Glutamatergic neuron (in vitro differentiated cells): ENCODE data around the gene KCNH3. TPM values are rescaled to one million over a fixed set of nuclear protein-coding genes. Genes with fewer than 3 reads are reported as not detected.
"Not testable (repeated sequence)": the region's sequence is repeated elsewhere in the genome, so short reads cannot be mapped to it uniquely, and the experiment has no call there.

Experiments
- DNase-seq: peaks from one replicate; pipeline ENCODE4 v3.0.0; 2022
- H3K27ac Mint-ChIP-seq: one replicate; pipeline ENCODE4 v1.8.0; 2020; ENCODE audit warnings: mild to moderate bottlenecking, mixed read lengths, inconsistent platforms; ENCODE audit not compliant: unreplicated experiment
- H3K27me3 Mint-ChIP-seq: one replicate; pipeline ENCODE4 v1.8.0; 2020; ENCODE audit warnings: mild to moderate bottlenecking, moderate library complexity, mixed read lengths, inconsistent platforms; ENCODE audit not compliant: unreplicated experiment
- H3K36me3 Mint-ChIP-seq: one replicate; pipeline ENCODE4 v1.8.0; 2020; ENCODE audit warnings: mild to moderate bottlenecking, mixed read lengths, inconsistent platforms; ENCODE audit not compliant: unreplicated experiment
- H3K4me1 Mint-ChIP-seq: one replicate; pipeline ENCODE4 v1.8.0; 2020; ENCODE audit warnings: mild to moderate bottlenecking, low read depth, mixed read lengths, inconsistent platforms; ENCODE audit not compliant: unreplicated experiment
- H3K4me3 Mint-ChIP-seq: one replicate; pipeline ENCODE4 v1.8.0; 2020; ENCODE audit warnings: mild to moderate bottlenecking, mixed read lengths, inconsistent platforms; ENCODE audit not compliant: unreplicated experiment
- H3K9me3 Mint-ChIP-seq: one replicate; pipeline ENCODE4 v1.8.0; 2020; ENCODE audit warnings: mild to moderate bottlenecking, moderate library complexity, mixed read lengths, inconsistent platforms; ENCODE audit not compliant: unreplicated experiment
- total RNA-seq: library from RNA; stranded (reverse); fragmentation: NEBNext Ultra II Directional; extraction: Animal tissue kit (Norgen Biotek cat#: 25700); gene quantifications from one replicate; pipeline ENCODE4 v1.2.1, GENCODE V29; 2021; ENCODE audit not compliant: unreplicated experiment
- TF ChIP-seq, protein P1 (sequence below): fragments of 200-600 bp; sonication (generic); IDR thresholded peaks from one replicate; pipeline ENCODE4 v1.5.0; 2021; ENCODE audit not compliant: partially characterized antibody, unreplicated experiment

Gene KCNH3
- total RNA-seq, 1 donor from 2014 or later, result 5.9 TPM

DNA sequence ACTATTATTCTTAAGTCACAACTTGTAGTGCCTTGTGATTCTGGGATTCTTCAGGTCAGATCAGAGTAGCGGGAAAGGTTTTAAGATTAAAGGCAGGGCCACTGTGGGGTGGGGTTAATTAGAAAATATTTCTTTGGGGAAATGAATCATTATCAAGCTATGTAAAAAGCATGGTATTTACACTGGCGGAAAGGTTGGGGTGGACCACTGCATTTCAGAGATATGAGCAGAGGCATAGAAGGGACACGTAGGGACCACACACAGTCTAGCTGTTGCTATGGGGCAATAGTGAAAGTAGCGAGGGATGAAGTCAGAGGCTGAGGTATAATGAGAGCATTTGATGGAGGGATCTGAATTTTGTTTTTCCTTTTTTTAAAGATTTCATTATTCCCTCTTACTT is 31.7 kb upstream of the KCNH3 start:
- no peaks in the 10 kb centered on the region for H3K4me1 Mint-ChIP-seq
- DNase-seq, result no peak
- TF ChIP-seq, protein P1, sequence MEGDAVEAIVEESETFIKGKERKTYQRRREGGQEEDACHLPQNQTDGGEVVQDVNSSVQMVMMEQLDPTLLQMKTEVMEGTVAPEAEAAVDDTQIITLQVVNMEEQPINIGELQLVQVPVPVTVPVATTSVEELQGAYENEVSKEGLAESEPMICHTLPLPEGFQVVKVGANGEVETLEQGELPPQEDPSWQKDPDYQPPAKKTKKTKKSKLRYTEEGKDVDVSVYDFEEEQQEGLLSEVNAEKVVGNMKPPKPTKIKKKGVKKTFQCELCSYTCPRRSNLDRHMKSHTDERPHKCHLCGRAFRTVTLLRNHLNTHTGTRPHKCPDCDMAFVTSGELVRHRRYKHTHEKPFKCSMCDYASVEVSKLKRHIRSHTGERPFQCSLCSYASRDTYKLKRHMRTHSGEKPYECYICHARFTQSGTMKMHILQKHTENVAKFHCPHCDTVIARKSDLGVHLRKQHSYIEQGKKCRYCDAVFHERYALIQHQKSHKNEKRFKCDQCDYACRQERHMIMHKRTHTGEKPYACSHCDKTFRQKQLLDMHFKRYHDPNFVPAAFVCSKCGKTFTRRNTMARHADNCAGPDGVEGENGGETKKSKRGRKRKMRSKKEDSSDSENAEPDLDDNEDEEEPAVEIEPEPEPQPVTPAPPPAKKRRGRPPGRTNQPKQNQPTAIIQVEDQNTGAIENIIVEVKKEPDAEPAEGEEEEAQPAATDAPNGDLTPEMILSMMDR, result no peak
- H3K9me3 Mint-ChIP-seq, result no peaks in the 10 kb centered on the region
- H3K36me3 Mint-ChIP-seq, result no peaks in the 10 kb centered on the region
- H3K4me3 Mint-ChIP-seq, result no peak overlapping the region
- H3K27me3 Mint-ChIP-seq, result peaks cover 3% of the 10 kb centered on the region
- no peak overlapping the region for H3K27ac Mint-ChIP-seq

DNA sequence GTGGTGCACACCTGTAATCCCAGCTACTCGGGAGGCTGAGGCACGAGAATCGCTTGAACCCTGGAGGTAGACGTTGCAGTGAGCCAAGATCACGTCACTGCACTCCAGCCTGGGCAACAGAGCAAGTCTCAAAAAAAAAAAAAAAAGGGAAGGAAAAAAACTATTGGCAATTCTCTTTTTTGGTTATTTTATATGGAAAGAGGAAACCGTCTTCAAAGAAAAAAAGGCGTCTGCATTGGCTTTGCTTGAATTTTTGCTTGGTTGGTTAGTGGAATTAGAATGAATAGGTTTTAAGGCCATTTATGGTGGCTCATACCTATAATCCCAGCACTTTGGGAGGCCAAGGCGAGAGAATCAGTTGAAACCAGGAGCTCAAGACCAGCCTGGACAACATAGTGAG is 29.1 kb upstream of the KCNH3 start:
- not testable (repeated sequence) for H3K4me1 Mint-ChIP-seq, H3K9me3 Mint-ChIP-seq, H3K27ac Mint-ChIP-seq, H3K4me3 Mint-ChIP-seq, H3K36me3 Mint-ChIP-seq, DNase-seq, H3K27me3 Mint-ChIP-seq

DNA sequence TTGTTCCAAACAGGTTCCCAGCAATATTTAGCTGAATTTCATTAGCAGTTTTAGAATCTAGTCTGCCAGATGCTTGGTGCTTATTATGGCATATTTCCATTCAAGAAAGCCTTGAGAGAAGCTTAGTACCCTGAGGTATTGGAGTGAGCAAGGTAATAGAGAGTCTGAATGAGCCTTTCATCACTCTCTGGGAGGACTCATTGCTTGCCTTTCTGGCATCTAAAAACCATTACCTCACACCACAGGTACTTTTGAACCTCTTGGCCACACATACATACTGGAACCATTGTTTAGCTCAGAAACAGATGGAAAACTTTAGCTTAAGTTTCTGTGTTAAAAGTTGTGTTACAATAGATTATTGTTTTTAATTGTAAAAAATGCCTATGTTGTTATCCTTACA is 27.4 kb upstream of the KCNH3 start:
- Mint-ChIP-seq H3K9me3 (no peaks in the 10 kb centered on the region), H3K36me3 (no peaks in the 10 kb centered on the region), H3K27ac (no peak overlapping the region), H3K4me1 (no peaks in the 10 kb centered on the region), H3K4me3 (no peak overlapping the region), H3K27me3 (no peaks in the 10 kb centered on the region)
- no peak for DNase-seq
- TF ChIP-seq, protein P1, result no peak

DNA sequence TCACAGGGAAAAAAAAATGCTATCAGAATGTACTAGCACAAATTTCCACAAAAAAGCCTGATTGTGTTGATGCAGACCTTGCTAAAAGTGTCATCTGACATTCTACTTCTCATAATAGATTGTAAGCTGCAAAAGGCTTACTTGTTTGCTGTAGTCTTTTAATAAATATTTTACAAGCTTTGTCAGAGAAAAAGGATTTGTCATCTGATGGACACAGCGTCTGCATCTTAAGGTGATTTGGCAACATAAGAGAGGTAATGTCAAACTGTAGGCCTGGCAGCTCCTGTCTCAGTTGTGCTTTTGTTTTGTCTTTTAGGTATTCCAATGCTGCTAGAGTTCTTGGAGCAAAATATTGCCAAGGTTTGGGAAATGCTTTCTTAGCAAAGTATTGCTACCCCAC is 26.3 kb upstream of the KCNH3 start:
- Mint-ChIP-seq H3K4me3 (no peak overlapping the region), H3K27ac (no peak overlapping the region), H3K9me3 (no peaks in the 10 kb centered on the region), H3K36me3 (no peaks in the 10 kb centered on the region), H3K4me1 (no peaks in the 10 kb centered on the region), H3K27me3 (no peaks in the 10 kb centered on the region)
- TF ChIP-seq, protein P1, result no peak
- no peak for DNase-seq

DNA sequence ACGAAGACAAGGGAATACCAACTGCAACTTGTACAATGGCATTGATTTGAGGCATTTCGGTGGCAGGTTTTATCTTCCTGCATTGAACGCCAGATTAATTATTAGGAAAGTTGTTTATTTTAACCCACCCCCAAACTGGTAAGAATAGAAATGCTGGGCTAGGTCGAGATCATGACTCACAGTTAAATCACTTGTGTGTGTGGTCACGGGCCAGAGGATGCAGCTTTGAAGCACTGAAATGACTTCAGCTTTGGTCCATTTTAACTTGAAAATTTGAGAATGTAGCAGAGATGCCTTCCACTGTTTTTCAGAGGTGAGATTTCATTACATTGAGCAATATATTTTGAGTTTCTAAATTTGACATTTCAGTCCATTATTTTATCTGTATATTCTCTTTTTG is 23.6 kb upstream of the KCNH3 start:
- DNase-seq, result no peak
- Mint-ChIP-seq H3K9me3 (no peaks in the 10 kb centered on the region), H3K4me1 (peaks cover 2% of the 10 kb centered on the region), H3K27me3 (no peaks in the 10 kb centered on the region), H3K27ac (no peak overlapping the region), H3K4me3 (no peak overlapping the region), H3K36me3 (no peaks in the 10 kb centered on the region)
- TF ChIP-seq, protein P1, result no peak
